COLO829 (cell line): Measurements from ENCODE around the gene TNFSF11.
A peak's percentile ranks its signal among the peaks of the same experiment; 100 is the strongest.
"Not testable (repeated sequence)": the region's sequence is repeated elsewhere in the genome, so short reads cannot be mapped to it uniquely, and the experiment has no call there.

Source experiments
- DNase-seq: peaks from one replicate; pipeline ENCODE4 v3.0.0; 2012; ENCODE audit warnings: low spot score

Gene TNFSF11, protein sequence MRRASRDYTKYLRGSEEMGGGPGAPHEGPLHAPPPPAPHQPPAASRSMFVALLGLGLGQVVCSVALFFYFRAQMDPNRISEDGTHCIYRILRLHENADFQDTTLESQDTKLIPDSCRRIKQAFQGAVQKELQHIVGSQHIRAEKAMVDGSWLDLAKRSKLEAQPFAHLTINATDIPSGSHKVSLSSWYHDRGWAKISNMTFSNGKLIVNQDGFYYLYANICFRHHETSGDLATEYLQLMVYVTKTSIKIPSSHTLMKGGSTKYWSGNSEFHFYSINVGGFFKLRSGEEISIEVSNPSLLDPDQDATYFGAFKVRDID

DNA sequence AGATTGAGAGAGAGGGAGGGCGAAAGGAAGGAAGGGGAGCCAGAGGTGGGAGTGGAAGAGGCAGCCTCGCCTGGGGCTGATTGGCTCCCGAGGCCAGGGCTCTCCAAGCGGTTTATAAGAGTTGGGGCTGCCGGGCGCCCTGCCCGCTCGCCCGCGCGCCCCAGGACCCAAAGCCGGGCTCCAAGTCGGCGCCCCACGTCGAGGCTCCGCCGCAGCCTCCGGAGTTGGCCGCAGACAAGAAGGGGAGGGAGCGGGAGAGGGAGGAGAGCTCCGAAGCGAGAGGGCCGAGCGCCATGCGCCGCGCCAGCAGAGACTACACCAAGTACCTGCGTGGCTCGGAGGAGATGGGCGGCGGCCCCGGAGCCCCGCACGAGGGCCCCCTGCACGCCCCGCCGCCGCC lies at the start of gene TNFSF11:
Gene TNFSF11, plus strand, starts transcription at position 142 of the 400 bp plus-strand sequence. Its CDS starts 152 bp downstream, at position 294.
- no peak for DNase-seq

DNA sequence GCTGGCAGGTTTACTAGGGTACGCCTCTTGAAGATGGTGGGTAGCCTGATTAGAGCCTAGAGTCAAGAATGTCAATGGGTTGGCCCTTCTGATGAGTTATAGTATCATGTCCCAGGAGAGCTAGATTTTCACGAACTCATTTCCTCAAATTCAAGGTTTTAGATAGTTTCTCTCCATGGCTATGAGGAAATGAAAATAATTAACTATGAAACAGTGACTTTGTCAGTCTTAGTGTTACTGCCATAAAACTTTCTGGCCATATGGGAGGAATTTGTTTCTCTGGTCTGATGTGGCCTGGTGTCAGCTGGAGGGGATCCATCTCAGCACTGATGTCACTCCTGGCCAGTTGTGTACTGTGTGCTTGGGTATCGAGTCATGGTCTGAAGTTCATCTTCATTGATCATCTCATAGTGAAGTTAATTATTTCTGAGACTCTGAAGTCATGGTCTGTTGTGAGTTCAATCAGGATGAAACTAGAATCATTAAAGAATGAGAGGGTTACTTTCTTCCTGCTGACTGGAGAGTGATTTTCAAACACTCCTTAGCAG lies 49.4 kb upstream of the TNFSF11 start:
- DNase-seq: no peak

GRCh38 chr13:42525035-42525504 lies 48.9 kb upstream of the TNFSF11 start:
- no peak for DNase-seq

DNA sequence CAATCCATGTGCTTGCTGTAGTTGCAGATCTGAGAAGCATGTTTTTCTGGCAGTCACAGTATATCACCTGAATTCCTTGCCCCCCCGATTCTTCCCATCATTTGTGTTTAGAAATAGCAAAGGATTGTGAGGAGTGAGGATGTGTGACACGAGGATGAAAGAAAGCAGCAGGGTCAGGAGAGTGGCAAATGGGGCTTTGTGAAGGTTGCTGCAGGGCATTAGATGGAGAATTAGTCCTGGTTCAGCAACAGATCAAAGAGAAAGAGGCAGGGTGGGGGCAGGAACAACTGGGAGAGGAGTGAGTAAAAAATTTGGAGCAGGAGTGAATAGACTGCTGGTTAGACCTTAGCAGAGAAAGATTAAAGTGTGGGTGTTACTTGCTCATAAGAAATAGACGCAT lies 47.7 kb upstream of the TNFSF11 start:
- DNase-seq: no peak

DNA sequence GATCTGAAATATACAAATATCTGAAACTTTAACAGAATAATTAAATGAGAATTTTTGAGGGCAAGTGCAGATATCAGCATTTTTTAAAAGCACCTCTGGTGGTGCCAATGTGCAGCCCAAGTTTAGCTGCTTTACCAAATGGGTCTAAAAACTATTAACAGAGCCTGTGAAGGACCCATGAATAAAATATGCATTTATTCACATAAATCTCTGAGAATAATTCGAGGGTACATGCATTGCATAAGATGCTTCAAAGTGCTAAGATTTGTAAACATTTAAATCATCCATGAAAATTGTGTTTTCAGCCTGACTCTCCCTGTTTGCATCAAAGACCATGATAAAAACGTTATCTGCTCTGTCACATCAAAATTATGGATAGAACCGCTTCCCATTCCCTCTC lies 47.1 kb upstream of the TNFSF11 start:
- no peak for DNase-seq

- no peak for DNase-seq
Observed at GRCh38 chr13:42532561-42533335, 41.2 kb upstream of the TNFSF11 start.

DNA sequence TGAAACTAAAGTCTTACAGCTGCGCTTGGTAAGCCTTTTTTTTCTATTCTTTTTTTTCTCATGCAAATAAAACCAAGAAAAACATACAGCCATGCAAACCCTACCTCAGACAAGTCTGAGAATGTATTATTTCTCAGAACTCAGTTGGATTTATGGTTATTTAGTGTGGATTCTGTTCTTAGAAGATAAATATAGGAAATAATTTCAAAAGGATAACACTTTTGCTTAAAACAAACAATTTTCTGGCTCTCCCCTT lies 40.7 kb upstream of the TNFSF11 start:
- no peak for DNase-seq

GRCh38 chr13:42534785-42535184 lies 39.2 kb upstream of the TNFSF11 start:
- no peak for DNase-seq

GRCh38 chr13:42538996-42539395 lies 35.0 kb upstream of the TNFSF11 start:
- DNase-seq: no peak

DNA sequence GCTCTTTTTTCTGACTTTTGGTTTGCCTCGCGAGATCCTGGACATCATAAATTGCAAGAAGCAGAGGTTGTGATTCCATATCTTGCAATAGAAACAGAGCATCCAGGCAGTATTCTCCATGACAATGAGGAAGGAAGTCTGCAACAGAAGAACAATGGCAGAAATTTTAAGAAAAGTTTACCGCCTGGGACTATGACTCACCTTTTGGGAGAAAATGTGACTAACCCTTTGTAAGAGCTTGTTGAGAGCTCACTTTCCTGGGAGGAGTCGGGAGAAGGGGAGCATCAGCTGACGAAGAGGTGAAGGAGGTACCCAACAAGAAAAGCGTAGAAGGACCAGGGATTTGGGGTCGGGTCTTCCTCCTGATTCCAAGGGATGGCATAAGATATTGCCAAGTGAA lies 34.3 kb upstream of the TNFSF11 start:
- no peak for DNase-seq

- no peak for DNase-seq
Observed at GRCh38 chr13:42543215-42543797, 30.6 kb upstream of the TNFSF11 start.

- DNase-seq: peak; percentile 68
Observed at GRCh38 chr13:42544246-42544926, 29.6 kb upstream of the TNFSF11 start.

DNA sequence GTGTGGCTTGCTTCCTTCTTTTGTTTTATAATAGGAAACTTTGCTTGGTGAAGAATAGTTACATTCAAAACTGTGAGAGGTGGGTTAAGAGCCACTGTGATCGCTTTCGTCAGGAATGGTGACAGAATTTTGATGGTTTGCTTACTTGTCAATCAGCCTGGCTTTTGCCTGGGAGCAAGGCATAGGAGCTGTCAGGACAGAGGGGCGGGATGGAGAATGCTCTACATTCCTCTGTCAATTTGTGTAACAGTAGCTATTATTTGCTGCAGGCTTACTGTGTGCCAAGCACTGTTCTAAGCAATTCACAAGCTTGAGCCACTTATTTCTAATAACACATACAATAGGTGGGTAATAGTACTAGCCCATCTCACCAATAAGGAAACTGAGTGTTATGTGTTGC lies 28.1 kb upstream of the TNFSF11 start:
- DNase-seq: no peak

DNA sequence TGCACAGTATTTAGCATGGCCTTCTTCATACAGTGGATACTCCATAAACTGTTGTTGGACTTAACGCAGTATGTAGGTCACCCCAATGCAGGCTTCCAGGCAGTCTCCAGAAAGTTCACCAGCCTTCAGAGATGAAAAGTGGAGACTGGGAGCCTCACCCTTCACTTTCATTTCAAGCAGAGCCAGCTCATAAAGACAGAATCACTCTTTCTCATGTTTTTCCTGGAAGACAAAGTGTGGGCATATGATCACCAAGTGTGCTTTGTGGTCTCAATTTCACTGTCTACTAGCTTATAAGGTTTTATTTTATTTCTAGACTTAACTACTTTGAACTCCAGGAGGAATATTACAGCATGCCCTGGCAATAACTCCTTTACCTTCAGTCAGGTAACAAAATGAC lies 26.3 kb upstream of the TNFSF11 start:
- DNase-seq: no peak

DNA sequence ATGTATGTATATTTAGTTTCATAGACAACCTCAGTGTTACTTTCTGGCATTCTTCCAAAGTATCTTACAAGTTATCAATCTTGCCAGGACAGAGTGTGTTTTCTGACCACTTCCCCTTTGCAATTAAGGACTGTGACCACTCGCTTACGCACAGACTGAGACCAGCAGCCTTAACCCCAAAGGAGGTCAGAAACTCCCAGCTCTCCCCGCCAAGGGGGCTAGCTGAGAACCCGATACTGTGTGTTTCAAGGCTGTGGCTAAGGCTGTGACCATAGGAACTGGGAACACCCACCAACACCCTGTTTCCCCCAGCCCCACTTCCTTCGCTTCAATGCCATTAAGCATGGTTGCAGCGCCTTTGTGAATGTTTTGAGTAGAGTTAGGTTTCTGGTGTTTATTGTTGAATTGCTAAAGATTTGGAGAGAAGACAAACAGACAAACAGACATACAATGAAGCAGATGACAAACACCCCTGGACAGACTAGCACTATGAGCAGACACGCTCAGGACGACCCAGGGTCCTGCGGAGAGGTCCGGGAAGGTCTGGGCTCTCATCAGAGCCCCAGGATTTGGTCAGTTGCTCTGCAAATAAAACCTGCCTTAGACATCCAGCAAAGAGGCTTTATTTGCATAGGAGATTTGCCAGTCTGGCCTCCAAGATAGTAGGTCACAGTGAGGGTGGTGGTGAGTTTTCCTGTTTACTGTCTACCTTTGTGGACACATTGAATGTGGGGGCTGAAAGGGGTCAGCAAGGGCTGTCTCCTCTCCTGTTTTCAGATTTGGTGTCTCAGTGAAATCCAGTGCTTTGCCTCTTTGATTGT lies 25.0 kb upstream of the TNFSF11 start:
- DNase-seq: no peak

- DNase-seq: no peak
Observed at GRCh38 chr13:42549552-42549936, 24.4 kb upstream of the TNFSF11 start.

GRCh38 chr13:42551611-42552010 lies 22.3 kb upstream of the TNFSF11 start:
- no peak for DNase-seq

GRCh38 chr13:42553098-42554046 lies 20.6 kb upstream of the TNFSF11 start:
- DNase-seq: no peak

GRCh38 chr13:42559057-42559456 lies 14.9 kb upstream of the TNFSF11 start:
- no peak for DNase-seq

DNA sequence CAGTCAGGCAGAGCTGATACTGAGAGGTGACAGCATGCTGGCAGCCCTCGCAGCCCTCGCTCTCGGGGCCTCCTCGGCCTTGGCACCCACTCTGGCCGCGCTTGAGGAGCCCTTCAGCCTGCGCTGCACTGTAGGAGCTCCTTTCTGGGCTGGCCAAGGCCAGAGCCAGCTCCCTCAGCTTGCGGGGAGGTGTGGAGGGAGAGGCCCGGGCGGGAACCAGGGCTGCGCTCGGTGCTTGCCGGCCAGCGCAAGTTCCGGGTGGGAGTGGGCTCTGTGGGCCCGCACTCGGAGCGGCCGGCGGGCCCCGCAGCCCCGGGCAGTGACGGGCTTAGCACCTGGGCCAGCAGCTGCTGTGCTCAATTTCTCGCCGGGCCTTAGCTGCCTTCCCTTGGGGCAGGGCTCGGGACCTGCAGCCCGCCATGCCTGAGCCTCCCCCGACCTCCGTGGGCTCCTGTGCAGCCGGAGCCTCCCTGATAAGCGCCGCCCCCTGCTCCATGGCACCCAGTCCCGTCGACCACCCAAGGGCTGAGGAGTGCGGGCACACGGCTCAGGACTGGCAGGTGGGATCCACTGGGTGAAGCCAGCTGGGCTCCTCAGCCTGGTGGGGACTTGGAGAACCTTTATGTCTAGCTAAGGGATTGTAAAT lies 14.3 kb upstream of the TNFSF11 start:
- DNase-seq: not testable (repeated sequence)
